SK-N-SH (cell line): Measurements from ENCODE around the gene MAP3K8. TPM values are rescaled to one million over a fixed set of nuclear protein-coding genes. Genes with fewer than 3 reads are reported as not detected.

ENCODE experiments used
- CTCF ChIA-PET: fragments of 300-600, 350-600 bp; formaldehyde crosslinking; extraction: SDS; loops from one replicate; lab custom pipeline; 2021; lab: Yijun Ruan, JAX
- POLR2A ChIA-PET: fragments of 350-600 bp; sonication (Branson Sonifier 250); formaldehyde crosslinking; extraction: SDS; loops from one replicate; lab custom pipeline; 2020; ENCODE audit warnings: antibody characterized with exemption, inconsistent platforms; lab: Yijun Ruan, JAX
- DNase-seq: peaks from one replicate; pipeline ENCODE4 v3.0.0; 2012
- H2AFZ ChIP-seq: fragments of 200-600 bp; sonication (generic); 2 replicates; pipeline ENCODE4 v1.8.1; 2016; ENCODE audit warnings: antibody characterized with exemption, mild to moderate bottlenecking, low read depth
- H3F3A ChIP-seq: fragments of 200-600 bp; sonication (generic); replicated peaks from 2 replicates; pipeline ENCODE3; 2016; ENCODE audit warnings: antibody characterized with exemption, mild to moderate bottlenecking; ENCODE audit not compliant: insufficient read depth
- H3K27ac ChIP-seq, 2 experiments: fragments of 200-500 bp in 1 of 2; fragments of 200-600 bp in 1 of 2; sonication (Bioruptor generic) in 1 of 2; sonication (generic), shearing (Covaris generic) in 1 of 2; 2 replicates each; pipeline versions ENCODE4 v1.5.1 to v1.6.1; 2014 to 2016; ENCODE audit warnings: low read depth in 2 of 2, inconsistent platforms in 1 of 2, low read length in 1 of 2, mild to moderate bottlenecking in 1 of 2, mixed read lengths in 1 of 2
- H3K27me3 ChIP-seq: fragments of 200-600 bp; sonication (generic), shearing (Covaris generic); 2 replicates; pipeline ENCODE4 v1.6.1; 2016; ENCODE audit warnings: mixed run types; ENCODE audit not compliant: insufficient read depth
- H3K36me3 ChIP-seq, 2 experiments: fragments of 200-500 bp in 1 of 2; fragments of 200-600 bp in 1 of 2; sonication (Bioruptor generic) in 1 of 2; sonication (generic) in 1 of 2; replicated peaks in 1 of 2; 2 replicates each; pipeline versions ENCODE3 to v1.5.1; 2014 to 2016; ENCODE audit warnings: low read length in 1 of 2, mild to moderate bottlenecking in 1 of 2; ENCODE audit not compliant: insufficient read depth in 2 of 2, control insufficient read depth in 1 of 2
- H3K4me1 ChIP-seq, 2 experiments: fragments of 200-500 bp in 1 of 2; fragments of 200-600 bp in 1 of 2; sonication (Bioruptor generic) in 1 of 2; sonication (generic), shearing (Covaris generic) in 1 of 2; 2 replicates each; pipeline versions ENCODE4 v1.5.1 to v1.6.1; 2014 to 2016; ENCODE audit warnings: low read depth in 1 of 2, low read length in 1 of 2, mixed run types in 1 of 2; ENCODE audit not compliant: insufficient read depth in 2 of 2, control insufficient read depth in 1 of 2
- H3K4me2 ChIP-seq: fragments of 200-600 bp; sonication (generic), shearing (Covaris generic); 2 replicates; pipeline ENCODE4 v1.6.1; 2017; ENCODE audit warnings: mixed run types
- H3K4me3 ChIP-seq, 2 experiments: fragments of 200-500 bp in 1 of 2; fragments of 200-600 bp in 1 of 2; sonication (Bioruptor generic) in 1 of 2; sonication (generic), shearing (Covaris generic) in 1 of 2; 2 replicates each; pipeline versions ENCODE4 v1.5.1 to v1.8.1; 2014 to 2016; ENCODE audit warnings: low read depth in 2 of 2, inconsistent platforms in 1 of 2, low read length in 1 of 2, mild to moderate bottlenecking in 1 of 2, mixed read lengths in 1 of 2, moderate library complexity in 1 of 2
- H3K79me2 ChIP-seq: fragments of 200-600 bp; sonication (generic); 2 replicates; pipeline ENCODE4 v1.8.1; 2017; ENCODE audit warnings: mild to moderate bottlenecking; ENCODE audit not compliant: insufficient read depth
- H3K9ac ChIP-seq: fragments of 200-600 bp; sonication (generic); 2 replicates; pipeline ENCODE4 v1.6.1; 2017; ENCODE audit warnings: mixed run types
- H3K9me2 ChIP-seq: fragments of 200-600 bp; sonication (generic); 2 replicates; pipeline ENCODE4 v1.6.1; 2017; ENCODE audit warnings: mixed run types
- H3K9me3 ChIP-seq: fragments of 200-600 bp; sonication (generic); 2 replicates; pipeline ENCODE4 v1.6.1; 2017; ENCODE audit warnings: mixed run types, mild to moderate bottlenecking, moderate library complexity
- H4K20me1 ChIP-seq: fragments of 200-600 bp; sonication (generic); 2 replicates; pipeline ENCODE4 v1.6.1; 2017; ENCODE audit warnings: mild to moderate bottlenecking, mixed run types; ENCODE audit not compliant: insufficient read depth
- EP300 ChIP-seq, 2 experiments: IDR thresholded peaks; 2 replicates each; pipeline versions ENCODE4 v1.4.0 to v1.6.1; 2012; ENCODE audit warnings: borderline replicate concordance in 1 of 2, low read depth in 1 of 2, low read length in 1 of 2
- EZH2phosphoT487 ChIP-seq: fragments of 200-600 bp; sonication (generic); IDR thresholded peaks from 2 replicates; pipeline ENCODE4 v1.6.1; 2017; ENCODE audit warnings: low read depth, mixed run types, mild to moderate bottlenecking, antibody characterized with exemption, moderate library complexity, borderline replicate concordance
- FOXM1 ChIP-seq: IDR thresholded peaks from 2 replicates; pipeline ENCODE4 v1.4.0; 2012; ENCODE audit warnings: low read depth, mild to moderate bottlenecking
- GABPA ChIP-seq: IDR thresholded peaks from 2 replicates; pipeline ENCODE4 v1.4.0; 2012; ENCODE audit warnings: low read depth, mild to moderate bottlenecking
- GATA2 ChIP-seq: sonication (generic); formaldehyde crosslinking; IDR thresholded peaks from 2 replicates; pipeline ENCODE4 v1.5.0; 2020; ENCODE audit warnings: mild to moderate bottlenecking, missing genetic modification reagents
- JUND ChIP-seq: IDR thresholded peaks from 2 replicates; pipeline ENCODE4 v1.4.0; 2012
- MXI1 ChIP-seq: IDR thresholded peaks from 2 replicates; pipeline ENCODE4 v1.6.1; 2012; ENCODE audit warnings: mild to moderate bottlenecking, low read depth, low read length, improper control_type of control experiment
- POLR2AphosphoS5 ChIP-seq: IDR thresholded peaks from 2 replicates; pipeline ENCODE4 v1.6.1; 2012; ENCODE audit warnings: low read depth, low read length
- RAD21 ChIP-seq: IDR thresholded peaks from 2 replicates; pipeline ENCODE4 v1.6.1; 2012; ENCODE audit warnings: mild to moderate bottlenecking, low read length
- RFX5 ChIP-seq: IDR thresholded peaks from 2 replicates; pipeline ENCODE4 v1.6.1; 2012; ENCODE audit warnings: mild to moderate bottlenecking, improper control_type of control experiment, low read length
- SIN3A ChIP-seq: IDR thresholded peaks from 2 replicates; pipeline ENCODE4 v1.6.1; 2012; ENCODE audit warnings: low read depth, mild to moderate bottlenecking, low read length, moderate library complexity, borderline replicate concordance
- SMC3 ChIP-seq: IDR thresholded peaks from 2 replicates; pipeline ENCODE4 v1.6.1; 2012; ENCODE audit warnings: low read depth, low read length, improper control_type of control experiment
- TEAD4 ChIP-seq: IDR thresholded peaks from 2 replicates; pipeline ENCODE4 v1.4.0; 2012; ENCODE audit warnings: mild to moderate bottlenecking, borderline replicate concordance; ENCODE audit not compliant: insufficient read depth
- YY1 ChIP-seq: IDR thresholded peaks from 2 replicates; pipeline ENCODE4 v1.4.0; 2012; ENCODE audit warnings: low read depth, mild to moderate bottlenecking
- WGBS: methylation state at CpG from one replicate; pipeline ENCODE4 v1.1.6; 2017; ENCODE audit warnings: low lambda C conversion rate; 5-methylcytosine and 5-hydroxymethylcytosine counted together
- polyA plus RNA-seq, 3 experiments: library from polyadenylated mRNA; depleted of rRNA; stranded (reverse); fragments of >200 nt; gene quantifications; 2 replicates each; pipeline ENCODE4 v1.2.3, GENCODE V29; 2012
- TF ChIP-seq, protein P1 (sequence below): IDR thresholded peaks from 2 replicates; pipeline ENCODE4; 2012
- TF ChIP-seq, protein P2 (sequence below): IDR thresholded peaks from 2 replicates; pipeline ENCODE4 v1.4.0; 2012; ENCODE audit warnings: low read depth, borderline replicate concordance
- TF ChIP-seq, protein P3 (sequence below): IDR thresholded peaks from 2 replicates; pipeline ENCODE4 v1.6.1; 2012; ENCODE audit warnings: mild to moderate bottlenecking, low read depth, low read length, moderate library complexity
- TF ChIP-seq, protein P4 (sequence below): fragments of 150-350 bp; IDR thresholded peaks from 2 replicates; pipeline ENCODE4 v1.6.1; 2017; ENCODE audit warnings: antibody characterized with exemption, low read length, low read depth, borderline replicate concordance

The MAP3K8 gene
- polyA plus RNA-seq, 1 of the 3 experiments (the other 2 are of a cell fraction): 3.7 TPM

DNA sequence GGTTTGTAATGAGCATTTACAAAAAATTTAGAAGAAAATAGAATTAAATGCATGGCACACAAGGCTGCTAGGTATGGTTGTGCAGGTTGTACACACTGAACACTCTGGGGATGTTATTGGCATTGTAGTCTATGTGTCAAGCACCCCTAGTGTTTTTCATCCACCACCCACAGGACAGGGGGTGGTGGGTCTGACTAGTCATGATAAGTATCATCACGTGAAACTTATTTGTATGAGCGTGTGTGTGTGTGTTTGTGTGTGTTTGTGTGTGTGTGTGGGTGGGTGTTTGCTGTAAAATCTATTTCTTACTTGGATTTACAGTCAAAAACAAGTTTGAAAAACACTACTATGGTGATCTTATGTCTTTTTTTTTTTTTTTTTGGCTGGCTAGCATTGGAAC, 66.5 kb downstream of the MAP3K8 start:
- Histone ChIP-seq H3K4me1 (peaks cover 0 to 4% of the 10 kb centered on the region in 2 experiments; a peak in 1 of 4 replicates), H3K27ac (no peak overlapping the region), H3K27me3 (peaks cover 7% of the 10 kb centered on the region; the same call in 1 of the 2 replicates), H3K9ac (no peak overlapping the region), H4K20me1 (no peaks in the 10 kb centered on the region), H3K9me3 (no peaks in the 10 kb centered on the region), H3K36me3 (no peaks in the 10 kb centered on the region), H3K79me2 (no peaks in the 10 kb centered on the region), H3K4me2 (no peak overlapping the region), H3K9me2 (no peaks in the 10 kb centered on the region), H3F3A (no peaks in the 10 kb centered on the region), H2AFZ (no peak overlapping the region), H3K4me3 (no peak overlapping the region)
- POLR2A ChIA-PET: no interaction called here
- TF ChIP-seq FOXM1 (no peak), MXI1 (no peak), POLR2AphosphoS5 (no peak), RFX5 (no peak), JUND (no peak), EZH2phosphoT487 (no peak), SMC3 (no peak), TEAD4 (no peak), YY1 (no peak), EP300 (IDR thresholded peaks at IDR 0.05; ENCODE audit: borderline replicate concordance in 1 of 2, low read depth in 1 of 2, low read length in 1 of 2) (no peak), GATA2 (no peak), GABPA (no peak), SIN3A (no peak), RAD21 (no peak)
- TF ChIP-seq, protein P1, sequence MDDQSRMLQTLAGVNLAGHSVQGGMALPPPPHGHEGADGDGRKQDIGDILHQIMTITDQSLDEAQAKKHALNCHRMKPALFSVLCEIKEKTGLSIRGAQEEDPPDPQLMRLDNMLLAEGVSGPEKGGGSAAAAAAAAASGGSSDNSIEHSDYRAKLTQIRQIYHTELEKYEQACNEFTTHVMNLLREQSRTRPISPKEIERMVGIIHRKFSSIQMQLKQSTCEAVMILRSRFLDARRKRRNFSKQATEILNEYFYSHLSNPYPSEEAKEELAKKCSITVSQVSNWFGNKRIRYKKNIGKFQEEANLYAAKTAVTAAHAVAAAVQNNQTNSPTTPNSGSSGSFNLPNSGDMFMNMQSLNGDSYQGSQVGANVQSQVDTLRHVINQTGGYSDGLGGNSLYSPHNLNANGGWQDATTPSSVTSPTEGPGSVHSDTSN: no peak
- TF ChIP-seq, protein P2, sequence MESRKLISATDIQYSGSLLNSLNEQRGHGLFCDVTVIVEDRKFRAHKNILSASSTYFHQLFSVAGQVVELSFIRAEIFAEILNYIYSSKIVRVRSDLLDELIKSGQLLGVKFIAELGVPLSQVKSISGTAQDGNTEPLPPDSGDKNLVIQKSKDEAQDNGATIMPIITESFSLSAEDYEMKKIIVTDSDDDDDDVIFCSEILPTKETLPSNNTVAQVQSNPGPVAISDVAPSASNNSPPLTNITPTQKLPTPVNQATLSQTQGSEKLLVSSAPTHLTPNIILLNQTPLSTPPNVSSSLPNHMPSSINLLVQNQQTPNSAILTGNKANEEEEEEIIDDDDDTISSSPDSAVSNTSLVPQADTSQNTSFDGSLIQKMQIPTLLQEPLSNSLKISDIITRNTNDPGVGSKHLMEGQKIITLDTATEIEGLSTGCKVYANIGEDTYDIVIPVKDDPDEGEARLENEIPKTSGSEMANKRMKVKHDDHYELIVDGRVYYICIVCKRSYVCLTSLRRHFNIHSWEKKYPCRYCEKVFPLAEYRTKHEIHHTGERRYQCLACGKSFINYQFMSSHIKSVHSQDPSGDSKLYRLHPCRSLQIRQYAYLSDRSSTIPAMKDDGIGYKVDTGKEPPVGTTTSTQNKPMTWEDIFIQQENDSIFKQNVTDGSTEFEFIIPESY: no peak
- TF ChIP-seq, protein P3, sequence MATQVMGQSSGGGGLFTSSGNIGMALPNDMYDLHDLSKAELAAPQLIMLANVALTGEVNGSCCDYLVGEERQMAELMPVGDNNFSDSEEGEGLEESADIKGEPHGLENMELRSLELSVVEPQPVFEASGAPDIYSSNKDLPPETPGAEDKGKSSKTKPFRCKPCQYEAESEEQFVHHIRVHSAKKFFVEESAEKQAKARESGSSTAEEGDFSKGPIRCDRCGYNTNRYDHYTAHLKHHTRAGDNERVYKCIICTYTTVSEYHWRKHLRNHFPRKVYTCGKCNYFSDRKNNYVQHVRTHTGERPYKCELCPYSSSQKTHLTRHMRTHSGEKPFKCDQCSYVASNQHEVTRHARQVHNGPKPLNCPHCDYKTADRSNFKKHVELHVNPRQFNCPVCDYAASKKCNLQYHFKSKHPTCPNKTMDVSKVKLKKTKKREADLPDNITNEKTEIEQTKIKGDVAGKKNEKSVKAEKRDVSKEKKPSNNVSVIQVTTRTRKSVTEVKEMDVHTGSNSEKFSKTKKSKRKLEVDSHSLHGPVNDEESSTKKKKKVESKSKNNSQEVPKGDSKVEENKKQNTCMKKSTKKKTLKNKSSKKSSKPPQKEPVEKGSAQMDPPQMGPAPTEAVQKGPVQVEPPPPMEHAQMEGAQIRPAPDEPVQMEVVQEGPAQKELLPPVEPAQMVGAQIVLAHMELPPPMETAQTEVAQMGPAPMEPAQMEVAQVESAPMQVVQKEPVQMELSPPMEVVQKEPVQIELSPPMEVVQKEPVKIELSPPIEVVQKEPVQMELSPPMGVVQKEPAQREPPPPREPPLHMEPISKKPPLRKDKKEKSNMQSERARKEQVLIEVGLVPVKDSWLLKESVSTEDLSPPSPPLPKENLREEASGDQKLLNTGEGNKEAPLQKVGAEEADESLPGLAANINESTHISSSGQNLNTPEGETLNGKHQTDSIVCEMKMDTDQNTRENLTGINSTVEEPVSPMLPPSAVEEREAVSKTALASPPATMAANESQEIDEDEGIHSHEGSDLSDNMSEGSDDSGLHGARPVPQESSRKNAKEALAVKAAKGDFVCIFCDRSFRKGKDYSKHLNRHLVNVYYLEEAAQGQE: no peak
- TF ChIP-seq, protein P4, sequence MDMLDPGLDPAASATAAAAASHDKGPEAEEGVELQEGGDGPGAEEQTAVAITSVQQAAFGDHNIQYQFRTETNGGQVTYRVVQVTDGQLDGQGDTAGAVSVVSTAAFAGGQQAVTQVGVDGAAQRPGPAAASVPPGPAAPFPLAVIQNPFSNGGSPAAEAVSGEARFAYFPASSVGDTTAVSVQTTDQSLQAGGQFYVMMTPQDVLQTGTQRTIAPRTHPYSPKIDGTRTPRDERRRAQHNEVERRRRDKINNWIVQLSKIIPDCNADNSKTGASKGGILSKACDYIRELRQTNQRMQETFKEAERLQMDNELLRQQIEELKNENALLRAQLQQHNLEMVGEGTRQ: no peak
- 92% methylated on average over 2 of the region's 2 CpGs for WGBS
- CTCF ChIA-PET: no interaction called here
- no peak for DNase-seq
